GM18526 (cell line): ENCODE measurements around the gene HIPK2.

Experiments used
- POLR2A ChIP-seq: IDR thresholded peaks from 3 replicates; pipeline ENCODE4 v1.6.1; 2011; ENCODE audit not compliant: insufficient read length; ENCODE audit errors: extremely low read depth

The HIPK2 gene

GRCh38 chr7:139777948-139778841 lies at the start of gene HIPK2:
HIPK2 (minus strand) TSS chr7:139777998; CDS start chr7:139777623, 375 bp downstream.
- TF ChIP-seq POLR2A: no peak

DNA sequence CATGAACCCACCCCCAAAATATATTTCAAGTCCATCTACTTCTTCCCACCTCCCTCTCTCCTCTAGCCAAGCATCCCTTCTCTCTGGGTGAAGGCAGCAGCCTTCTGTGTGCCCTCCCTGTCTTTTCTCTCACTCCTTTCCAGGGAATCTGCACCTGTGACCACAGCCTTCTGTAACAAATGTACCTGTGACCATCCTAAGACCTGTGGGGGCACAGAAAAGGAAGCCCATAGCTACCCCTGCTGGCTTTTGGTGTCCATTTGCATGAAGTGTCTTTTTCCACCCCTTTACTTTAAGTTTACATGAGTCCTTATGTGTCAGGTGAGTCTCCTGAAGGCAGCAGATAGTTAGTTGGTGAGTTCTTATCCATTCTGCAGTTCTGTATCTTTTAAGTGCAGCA lies 49.2 kb upstream of the HIPK2 start:
- TF ChIP-seq POLR2A: no peak

DNA sequence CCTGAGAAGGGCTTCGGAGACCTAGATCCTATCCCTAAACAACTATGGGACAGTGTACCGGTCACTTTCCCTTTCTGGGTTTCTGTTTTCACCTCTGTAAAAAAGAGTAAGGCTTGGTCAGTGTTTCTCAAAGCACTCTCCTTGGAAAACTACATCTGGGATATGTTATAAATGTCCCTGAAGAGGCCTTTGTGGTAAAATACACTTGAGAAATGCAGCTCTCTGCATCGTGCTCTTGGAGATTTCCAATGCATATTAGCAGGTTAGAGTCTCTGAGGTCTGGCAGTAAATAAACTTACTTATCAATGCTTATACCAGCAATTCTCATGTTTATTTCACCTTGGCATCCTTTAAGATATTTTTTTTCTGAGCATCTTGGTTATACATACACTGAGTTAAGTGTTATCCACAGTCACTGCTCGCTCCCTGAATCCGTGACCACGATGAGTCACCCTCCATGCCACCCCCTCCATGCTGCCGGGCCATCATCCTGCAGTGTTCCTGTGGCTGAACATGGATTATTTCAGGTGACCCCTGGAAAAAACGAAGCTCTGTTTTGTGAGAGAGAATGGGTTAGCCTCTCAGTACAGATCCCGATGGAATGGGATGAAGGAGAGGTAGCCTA lies 48.0 kb upstream of the HIPK2 start:
- no peak for TF ChIP-seq POLR2A

DNA sequence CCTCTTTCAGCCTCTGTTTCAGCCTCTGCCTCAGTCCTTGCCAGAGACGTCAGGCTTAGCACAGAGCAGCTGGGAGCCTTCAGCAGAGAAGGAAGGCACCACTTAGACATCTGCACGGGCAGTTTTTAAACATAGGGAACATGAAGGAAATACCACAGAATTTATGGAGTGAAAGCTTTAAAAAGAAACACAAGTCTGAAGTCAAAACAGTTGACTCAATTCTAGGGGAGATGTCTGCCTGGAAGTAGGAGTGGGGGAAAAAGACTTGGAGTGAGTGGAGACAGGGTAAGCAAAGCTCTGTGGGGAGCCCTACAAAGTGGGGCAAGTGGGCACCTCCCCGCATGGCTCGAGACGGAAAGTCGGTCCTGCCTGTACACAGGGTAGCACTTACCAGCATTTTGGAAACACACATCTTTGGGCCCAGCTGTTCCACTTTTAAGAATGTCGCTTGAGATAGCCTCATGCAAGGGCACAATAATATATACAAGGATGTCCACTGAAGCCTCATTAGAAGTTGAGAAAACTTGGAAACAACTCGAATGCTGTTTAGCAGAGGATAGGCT lies 46.2 kb upstream of the HIPK2 start:
- TF ChIP-seq POLR2A: no peak

DNA sequence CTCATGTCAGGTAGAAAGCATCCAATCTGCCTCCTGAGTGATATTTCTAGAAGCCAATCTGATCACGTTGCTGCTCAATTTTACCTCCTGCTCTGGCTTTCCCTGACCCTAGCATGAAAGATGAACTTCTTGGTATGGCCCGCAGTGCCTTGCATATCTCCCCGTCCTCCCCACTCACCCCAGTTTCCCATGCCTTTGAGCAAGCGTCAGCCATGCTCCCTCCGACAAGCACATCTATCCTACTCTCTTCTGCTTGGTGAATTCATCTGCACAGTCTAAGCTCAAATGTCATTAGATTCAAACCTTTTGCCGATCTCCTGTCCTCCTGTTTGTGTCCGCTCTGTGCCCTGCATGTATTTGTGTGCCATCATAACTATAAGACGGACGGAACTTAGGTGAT lies 45.1 kb upstream of the HIPK2 start:
- no peak for TF ChIP-seq POLR2A

GRCh38 chr7:139821349-139822105 lies 43.7 kb upstream of the HIPK2 start:
- TF ChIP-seq POLR2A: no peak

GRCh38 chr7:139820089-139820488 lies 42.3 kb upstream of the HIPK2 start:
- TF ChIP-seq POLR2A: no peak

DNA sequence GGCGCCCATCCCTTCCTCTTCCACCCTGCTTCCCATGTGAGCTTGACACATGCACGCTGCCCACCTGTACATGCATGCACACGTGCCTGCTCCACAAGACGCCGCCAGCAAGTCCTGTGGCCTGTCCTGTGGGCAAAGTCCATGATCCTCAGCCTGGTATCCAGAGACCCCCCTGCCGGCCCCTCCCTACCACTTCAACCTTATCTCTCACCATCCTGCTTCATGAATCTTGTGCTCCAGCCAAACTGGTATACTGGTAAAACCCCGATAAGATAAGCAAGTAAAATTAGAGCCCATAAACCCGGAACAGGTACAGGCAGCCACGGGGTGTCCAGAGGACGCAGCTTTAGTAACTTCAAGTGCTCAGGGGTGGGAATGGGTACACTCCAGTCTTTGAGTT lies 39.5 kb upstream of the HIPK2 start:
- no peak for TF ChIP-seq POLR2A

GRCh38 chr7:139813689-139814088 lies 35.9 kb upstream of the HIPK2 start:
- TF ChIP-seq POLR2A: no peak

GRCh38 chr7:139813151-139813550 lies 35.4 kb upstream of the HIPK2 start:
- TF ChIP-seq POLR2A: no peak

DNA sequence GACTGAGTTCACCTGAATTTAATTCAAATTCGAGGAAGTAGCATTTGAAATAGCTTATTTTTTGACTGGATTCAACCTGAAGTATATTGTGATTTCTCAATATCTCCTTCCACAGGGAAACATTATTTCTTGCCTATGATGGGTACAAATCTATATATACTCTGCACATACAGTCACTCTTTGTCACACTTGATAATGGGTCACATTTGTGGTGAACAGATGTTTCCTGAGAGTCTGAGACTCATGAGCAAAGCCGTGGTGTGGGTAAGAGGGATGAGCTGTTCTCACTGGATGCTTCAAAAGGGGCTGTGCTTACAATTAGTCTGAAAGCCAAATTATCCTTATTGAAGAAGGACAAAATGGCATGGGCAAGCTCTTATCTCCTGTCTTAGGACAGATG lies 33.3 kb upstream of the HIPK2 start:
- TF ChIP-seq POLR2A: no peak

GRCh38 chr7:139808846-139809442 lies 31.1 kb upstream of the HIPK2 start:
- no peak for TF ChIP-seq POLR2A

GRCh38 chr7:139808427-139808826 lies 30.6 kb upstream of the HIPK2 start:
- TF ChIP-seq POLR2A: no peak

DNA sequence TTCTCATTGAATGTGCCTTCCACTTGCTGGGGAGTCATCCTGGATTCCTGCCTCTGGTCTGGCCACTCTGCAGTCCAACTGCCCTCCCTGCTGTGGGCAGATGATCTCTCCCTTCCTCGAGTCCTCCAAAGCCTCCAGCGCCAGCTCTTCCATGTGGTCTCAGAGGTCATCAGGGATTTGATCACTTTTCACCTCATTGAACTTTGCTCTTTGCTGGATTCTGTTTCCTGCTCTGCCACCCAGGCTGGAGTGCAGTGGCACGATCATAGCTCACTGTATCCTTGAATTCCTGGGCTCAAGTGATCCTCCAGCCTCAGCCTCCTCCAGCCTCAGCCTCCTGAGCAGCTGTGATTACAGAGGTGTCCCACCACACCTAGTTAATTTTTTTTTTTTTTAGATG lies 29.2 kb upstream of the HIPK2 start:
- TF ChIP-seq POLR2A: no peak

GRCh38 chr7:139804571-139804970 lies 26.8 kb upstream of the HIPK2 start:
- no peak for TF ChIP-seq POLR2A
